Dedifferentiated amniotic fluid mesenchymal stem cell (primary cell): ENCODE data around the gene PRICKLE1.

Source experiments
- DNase-seq: peaks from one replicate; pipeline ENCODE4 v3.0.0-alpha.2; 2016; ENCODE audit errors: extremely low spot score

The PRICKLE1 gene

DNA sequence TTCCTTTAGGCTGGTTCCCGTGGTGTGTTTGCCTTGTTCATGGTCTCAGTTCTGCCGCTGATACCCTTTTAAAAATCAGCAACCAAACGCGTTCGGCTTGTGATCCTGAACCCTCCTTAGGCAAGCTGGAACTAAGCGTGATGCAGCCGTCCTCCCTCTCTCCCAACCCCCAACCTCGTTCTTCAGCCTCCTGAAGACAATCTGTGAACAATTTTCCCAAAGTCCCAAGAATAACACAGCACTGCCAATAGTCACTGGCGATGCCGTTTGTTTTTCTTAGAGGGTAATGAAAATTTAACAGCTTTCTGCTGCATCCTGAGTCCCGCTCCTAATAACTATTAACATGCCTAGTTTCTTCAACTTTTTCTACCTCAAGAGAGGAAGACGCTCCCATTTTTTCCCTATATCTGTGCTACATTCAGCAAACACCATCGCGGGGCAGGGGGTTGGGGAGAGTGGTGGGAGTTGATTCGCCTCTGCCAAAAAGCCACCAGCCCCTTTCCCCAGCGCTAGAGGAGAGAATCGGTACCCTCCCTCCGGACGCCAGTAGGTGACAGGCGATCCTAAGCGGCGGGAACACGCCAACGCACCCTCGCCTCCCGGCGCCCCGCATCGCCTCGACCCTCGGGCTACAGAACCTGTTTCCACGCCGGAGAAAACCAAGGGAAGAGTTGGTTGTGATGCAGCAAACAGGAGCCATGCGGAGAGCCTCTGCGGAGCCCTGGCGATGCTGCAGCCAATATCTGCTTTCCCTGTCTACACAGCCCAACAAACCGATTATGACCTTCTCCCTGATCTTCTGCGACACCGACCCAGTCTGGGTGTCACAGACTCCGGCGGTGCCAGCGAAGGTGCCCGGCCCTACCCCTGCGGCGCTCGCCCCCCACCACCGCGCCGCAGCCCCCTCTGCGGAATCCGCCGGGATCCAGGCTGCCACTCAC lies 752 bp downstream of the PRICKLE1 start:
- DNase-seq, result no peak

DNA sequence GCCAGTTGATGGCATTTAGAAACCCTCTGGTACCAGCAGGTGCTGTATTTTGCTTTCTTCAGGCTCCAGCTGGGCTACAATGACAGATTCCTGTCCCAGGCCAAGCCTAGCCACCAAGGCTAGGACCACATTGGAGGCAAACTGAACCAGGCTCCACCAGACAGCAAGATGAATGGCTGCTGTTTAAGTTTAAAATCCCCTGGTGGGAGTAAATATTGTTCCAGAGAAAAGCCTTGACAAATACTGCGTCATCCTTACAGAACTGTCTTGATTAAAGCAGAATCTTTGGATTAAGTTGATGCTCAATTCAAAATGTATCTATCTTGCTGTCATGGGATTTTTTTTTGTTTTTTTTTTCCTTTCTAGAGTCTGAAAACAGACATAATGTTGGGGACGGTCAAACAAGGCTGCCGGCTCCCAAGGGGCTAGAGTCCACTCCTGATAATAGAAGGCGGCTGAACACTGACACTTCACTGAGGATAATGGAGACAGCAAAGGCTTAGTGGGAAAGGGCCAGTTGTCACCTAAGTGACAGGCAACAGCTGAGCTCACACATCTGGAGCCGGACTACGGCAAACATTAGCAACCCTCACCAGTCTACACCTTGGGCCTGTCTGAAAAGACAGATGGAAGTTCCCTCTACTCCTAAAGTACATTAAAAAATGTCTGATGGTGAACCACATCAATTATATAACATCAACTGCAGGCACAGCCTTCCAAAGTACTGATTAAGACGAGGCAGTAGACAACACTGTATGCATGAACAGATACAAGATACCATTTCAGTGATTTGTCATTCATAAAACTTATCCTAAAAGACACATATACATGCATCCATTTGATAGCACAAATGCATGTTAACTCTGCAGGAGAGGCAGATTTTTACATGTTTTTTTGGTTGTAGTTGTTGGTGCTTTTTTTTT lies 1.7 kb downstream of the PRICKLE1 start:
- DNase-seq, result no peak

DNA sequence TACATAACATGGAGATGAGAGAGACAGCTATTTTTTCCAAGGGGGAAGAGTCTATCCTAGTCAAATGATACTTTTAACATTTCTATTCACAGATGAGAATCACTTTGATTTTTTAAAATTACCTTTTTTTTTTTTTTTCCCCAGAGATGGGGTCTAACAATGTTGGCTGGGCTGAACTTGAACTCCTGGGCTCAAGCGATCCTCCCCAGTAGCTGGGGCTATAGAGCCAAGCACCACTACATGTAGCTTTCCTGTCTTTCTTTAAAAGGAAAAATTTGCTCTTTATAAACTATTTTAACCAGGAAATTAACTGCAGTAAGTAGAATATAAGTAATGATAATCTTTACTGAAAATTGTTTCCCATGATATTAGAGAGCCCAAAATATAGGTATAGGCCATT lies 3.3 kb downstream of the PRICKLE1 start:
- no peak for DNase-seq

DNA sequence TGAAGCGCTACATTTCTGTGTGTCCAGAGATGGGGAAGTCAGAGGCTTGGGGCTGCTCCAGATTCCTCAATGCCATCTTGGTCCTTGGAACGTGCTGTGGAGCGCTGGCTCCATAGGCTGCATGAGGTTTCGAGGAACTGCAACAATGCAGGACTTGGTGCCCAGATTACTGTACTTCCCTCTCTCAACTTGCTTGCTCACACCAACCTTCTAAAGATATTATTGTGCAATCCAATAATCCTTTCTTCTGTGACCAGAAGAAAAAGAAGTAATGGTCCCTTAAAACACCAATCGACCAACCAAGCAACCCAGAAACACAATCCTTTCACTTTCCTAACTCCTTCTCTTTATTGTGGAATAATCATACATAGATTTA lies 3.7 kb downstream of the PRICKLE1 start:
- no peak for DNase-seq

DNA sequence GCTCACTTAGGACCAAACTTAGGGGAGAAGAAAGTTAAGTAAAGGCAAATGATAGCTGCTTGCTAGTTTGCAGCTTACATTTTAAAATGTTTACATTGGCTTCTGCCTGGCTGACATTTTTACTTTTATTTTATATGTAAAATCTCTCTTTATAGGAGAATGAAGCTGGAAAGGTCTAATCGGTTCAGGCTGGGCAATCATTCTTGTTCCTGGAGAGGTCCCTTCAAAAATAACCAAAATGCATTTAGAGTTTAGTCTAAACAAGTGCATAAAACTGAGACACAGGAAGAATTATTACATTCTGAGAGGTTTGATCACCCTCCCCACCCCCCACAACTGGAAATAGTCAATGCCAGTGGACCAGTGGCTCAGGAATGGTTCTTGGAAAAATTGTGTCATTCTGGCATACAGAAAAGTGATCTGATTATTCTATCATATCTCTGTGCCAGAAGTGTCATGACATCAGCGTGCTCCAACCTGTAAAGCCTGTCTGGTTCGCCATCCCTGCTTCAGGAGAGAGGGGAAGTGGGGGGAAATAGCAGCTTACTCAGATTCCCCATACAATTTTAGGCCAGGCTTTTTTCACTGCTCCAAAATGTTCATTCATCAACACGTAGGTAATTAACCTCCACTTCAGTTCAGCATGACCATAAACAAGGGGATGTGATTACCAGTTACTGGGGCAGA lies 4.2 kb downstream of the PRICKLE1 start:
- DNase-seq, result no peak

DNA sequence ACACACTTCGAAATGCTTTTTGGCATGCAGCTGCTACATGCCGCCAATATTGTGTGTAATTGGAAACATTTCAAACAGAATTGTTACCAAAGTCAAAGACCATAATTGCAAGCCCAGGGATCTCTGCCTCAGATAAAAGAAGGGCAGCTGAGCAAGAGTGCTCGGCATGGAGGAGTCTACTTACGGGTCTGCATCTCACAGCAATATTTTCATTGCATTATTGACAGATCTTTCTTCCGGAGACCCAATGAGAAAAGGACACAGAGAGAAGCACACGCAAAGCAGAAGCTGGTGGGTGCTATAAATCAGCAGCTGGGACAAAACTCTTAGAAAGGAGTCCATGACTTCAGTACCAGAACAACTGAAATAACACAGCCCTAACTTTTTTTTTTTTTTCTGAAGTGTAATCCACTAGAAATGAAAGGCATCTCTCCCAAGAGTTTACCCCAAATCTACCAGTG lies 4.9 kb downstream of the PRICKLE1 start:
- no peak for DNase-seq

DNA sequence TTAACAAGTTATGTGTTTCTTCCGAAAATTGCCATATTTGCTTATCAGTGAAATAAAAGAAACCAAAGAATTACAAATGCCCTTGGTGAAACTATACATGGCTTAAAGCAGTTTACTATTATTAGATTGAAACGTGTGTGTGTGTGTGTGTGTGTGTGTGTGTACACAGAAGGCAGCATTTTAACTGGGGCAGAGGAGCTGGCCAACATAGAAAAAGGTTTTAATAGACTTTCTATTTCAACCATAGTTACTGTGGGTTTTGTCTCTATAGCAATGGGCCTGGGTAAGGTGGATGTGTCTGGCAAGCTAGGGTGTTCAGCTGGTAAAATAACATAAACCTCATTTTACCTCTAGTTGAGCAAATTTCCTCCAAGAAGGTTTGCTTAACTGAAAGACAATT lies 6.5 kb downstream of the PRICKLE1 start:
- DNase-seq, result no peak

DNA sequence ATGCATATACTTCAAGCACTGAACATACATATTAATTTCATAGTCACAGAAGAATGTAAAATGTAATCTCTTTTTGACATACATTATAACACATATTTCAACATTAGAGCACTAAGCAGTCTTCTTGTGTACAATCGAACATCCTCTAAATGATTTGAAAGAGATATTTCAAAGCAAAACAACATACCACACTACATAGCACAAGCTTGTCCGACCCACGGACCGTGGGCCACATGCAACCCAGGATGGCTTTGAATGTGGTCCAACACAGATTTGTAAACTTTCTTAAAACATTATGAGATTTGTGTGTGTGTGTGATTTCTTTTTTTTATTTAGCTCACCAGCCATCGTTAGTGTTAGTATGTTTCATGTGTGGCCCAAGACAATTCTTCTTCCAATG lies 7.0 kb downstream of the PRICKLE1 start:
- DNase-seq, result no peak

DNA sequence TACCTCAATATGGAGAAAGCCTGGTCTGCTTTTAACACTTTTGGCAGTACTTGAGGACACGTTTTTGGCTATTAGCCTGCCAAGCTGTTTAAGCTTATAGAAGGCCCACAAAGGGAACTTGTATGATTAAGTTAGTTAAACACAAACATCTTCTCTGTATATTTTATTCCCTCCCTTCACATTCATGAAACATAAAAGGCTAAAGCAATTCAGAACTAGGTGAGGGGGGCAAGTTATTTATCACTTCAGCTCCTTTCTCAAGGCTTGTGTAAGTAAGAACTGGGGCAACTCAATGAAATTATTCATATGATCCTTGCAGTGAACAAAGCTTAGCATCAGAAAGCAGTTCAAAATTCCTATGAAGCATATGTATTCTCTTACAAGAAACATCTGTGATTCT lies 7.5 kb downstream of the PRICKLE1 start:
- DNase-seq, result no peak

DNA sequence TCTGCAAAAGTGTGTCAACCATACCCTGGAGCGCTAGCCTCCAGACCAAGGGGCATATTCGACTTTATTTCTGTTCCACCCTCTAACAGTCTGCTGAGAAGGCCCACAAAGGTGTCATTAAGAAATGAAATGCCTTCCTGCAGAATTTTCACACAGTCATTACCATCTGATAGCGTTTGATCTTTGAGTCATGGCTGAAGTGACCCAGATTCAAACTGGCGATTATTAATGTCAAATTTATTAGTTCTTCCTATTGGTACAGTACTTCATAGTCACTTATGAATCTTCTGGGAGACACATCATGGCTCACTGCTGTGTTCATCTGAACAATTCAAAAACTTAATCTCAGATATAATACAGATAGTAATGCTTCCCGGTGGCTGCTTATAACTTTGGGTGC lies 13.2 kb downstream of the PRICKLE1 start:
- DNase-seq, result no peak

DNA sequence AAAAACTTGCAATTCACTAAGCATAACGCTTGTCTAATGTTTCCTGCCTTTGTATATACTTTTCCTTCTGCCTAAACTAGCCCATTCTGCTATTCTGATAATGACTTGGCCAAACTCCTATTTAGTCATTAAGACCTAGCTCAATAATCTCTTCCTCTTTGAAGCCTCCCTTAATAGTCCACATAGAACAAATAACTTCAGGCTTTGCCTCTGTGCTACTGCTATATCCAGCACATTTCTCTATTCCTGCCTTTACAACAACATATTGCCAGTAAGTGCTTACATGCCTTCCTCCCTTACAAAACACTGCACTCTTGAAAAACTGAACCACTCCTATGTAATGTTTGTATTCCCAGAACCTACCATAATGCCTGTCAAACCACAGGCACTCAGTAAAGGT lies 13.8 kb downstream of the PRICKLE1 start:
- no peak for DNase-seq

DNA sequence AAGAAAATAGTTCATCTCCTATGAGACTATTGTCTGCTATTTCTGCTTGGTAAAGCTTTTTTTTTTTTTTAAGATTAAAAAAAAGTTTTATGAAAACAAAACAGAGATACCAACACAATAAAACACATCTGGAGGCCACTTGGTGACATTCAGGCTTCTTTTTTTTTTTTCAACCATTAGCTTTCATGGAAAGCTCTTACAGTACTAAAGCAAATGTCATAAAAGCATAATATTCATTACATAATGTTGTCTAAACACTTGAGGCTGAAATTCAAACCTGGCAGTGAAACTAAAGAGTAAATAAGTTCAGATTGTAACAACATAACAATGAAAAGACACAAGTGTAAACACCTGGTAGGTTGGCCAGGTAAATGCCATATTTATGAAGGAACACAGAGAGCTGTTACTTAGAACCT lies 14.7 kb downstream of the PRICKLE1 start:
- DNase-seq, result no peak

DNA sequence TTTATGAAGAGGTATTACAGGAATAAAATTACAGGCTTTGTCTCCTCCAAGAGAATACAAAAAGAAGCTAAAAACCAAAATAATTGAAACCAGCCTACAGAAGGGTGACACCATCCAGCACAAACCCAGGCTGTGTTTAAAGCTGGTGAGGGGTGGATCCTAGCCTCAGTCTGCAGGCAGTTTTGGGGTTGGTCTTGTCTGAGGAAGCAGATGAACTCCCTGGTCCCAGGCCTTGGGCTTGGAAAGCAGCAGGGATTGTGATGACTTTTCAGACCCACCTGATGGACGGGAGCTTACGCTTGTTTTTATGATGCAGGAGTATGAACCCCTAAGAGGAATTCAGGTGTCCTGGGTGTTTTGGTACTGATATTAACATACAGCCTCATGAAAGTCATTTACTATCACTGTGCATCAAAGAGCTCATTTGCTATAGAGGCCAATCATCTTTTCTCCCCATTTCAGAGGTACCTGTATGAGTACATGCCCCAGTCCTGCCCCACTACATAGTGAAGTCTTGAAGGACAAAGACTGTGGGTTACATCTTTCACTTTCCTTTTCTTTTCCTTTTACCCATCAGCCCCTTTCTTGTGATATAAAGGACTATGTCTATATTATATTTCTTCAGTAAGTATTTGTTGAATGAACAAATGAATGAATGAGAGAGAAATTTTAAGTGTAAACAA lies 18.1 kb downstream of the PRICKLE1 start:
- no peak for DNase-seq

DNA sequence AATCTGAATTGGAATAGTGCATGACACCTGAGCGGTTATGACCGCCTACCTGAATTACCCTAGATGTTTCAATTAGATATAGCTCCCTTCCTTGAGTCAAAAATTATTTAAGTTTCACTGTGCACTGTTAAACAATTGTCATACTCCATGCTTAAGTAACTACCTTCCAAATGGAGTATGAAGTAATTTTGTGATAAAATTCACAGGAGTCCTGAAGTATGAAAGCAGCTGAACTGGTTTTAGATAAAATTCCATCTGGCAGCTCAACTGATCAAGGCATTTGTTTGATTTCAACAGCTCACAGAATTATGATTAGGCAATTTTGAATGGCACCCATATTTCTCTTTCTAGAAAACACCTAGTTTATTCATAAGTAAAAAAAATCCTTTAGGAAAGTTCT lies 19.5 kb downstream of the PRICKLE1 start:
- DNase-seq, result no peak

DNA sequence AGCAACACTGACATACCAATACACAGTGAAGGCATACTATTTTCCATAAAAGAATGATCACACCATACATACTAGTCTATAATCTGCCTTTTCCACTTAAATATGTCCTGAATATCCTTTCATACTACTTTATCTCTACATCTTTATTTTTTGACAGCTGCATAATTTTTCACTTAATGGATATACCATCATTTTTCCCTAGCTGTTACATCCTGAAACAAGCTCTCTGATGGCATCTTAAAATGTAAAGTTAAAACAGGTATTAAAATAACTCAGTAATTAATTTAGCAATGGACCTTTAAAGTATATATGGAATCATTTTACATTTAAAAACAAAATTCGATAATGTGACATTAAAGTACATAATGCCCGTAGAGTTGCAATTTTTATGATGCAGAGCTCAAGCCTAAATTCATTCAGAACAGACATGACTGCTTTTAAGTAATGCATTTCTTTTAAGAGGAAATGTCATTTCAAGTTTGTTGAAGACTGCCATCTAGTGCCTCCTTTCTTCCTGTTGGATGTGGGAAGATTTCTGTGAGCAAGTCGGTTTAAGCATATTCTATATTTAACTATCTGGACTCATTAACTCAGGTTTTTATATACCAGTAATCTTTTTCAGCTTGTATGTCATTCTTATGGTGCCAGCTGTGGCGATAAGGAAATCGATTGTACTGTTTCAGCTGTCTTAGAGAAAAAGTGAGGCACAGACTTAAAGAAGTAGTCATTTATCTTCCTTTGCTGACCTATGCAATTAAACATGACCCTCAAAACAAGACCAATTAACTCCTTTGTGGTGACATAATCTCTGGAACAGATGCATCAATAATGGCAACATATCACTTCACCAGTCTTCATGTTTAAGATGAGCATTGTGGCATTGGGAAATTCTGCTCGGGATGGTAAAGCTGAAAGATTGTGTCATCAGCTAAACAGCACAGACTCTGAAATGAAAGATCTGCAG lies 20.3 kb downstream of the PRICKLE1 start:
- peak; percentile 85 for DNase-seq

DNA sequence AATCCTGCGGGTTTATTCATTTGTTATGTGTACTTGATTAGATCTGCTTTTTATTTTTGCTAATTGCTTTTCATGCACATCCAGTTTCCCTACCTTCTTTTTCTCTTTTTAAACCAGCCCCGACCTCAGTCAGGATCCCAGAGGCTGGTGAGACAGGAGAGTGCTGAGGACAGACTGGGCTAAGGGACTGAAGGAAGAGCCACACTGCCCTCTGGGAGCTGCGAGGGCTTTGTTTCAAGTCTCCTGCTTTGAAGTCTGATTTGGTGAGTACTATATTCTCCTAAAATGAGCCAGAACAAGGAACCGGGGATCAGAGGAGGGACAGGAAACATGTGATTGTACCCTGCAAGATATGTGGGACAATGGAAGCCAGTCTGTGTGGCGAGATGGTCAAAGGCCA lies 23.9 kb downstream of the PRICKLE1 start:
- DNase-seq, result no peak

DNA sequence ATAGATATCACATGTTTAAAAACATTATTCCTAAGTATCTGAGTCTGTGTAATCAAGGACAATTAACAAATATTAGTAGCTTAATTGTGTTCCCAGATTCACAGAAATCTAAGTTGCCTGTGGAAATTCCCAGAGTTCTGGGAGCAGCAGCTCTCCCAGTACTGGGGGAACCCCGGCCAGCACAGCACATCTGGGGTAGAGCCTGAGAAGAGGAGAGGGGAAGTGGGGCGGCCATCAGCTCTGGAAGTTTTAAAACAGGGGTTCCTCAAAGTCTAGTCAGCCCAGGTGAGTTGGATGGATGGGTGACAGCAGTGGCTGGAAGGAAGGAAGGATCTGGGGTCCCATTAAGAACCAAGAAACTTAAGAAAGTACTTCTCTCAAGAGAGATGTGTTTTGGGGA lies 24.6 kb downstream of the PRICKLE1 start:
- no peak for DNase-seq

DNA sequence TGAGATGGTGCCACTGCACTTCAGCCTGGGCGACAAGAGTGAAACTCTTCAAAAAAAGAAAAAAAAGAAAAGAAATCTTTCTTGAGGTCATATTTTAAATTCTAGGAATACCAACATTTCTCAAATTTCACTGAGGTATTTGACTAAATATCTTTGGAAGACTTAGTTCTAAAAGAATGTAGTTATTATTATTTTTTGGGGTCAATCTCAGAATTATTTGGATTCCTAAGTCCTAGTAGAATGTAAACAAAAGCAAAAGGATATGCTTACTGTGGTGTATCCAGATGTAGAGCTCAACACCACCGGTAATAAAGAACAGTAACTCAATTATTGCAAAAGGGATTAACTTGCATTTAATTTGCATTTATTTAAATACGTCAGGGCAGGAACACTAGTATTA lies 25.0 kb downstream of the PRICKLE1 start:
- peak; percentile 74 for DNase-seq

DNA sequence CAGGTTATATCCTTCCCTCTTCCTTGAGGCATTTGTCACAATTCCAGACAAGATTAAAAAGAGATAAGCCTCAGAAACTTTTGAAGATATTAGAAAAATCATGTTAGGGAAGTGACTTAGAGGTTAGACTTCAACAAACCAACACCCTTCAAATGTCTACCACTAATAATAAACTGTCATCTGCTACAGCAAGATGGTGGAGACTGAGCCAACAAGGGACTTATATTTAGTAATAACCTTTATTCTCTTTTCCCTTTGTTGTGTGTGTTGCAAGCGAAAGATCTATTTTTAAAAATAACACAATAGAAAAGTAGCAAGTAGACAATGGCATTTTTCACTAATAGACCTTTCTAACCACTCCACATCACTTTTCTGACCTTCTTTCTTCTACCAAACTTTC lies 28.6 kb downstream of the PRICKLE1 start:
- no peak for DNase-seq

DNA sequence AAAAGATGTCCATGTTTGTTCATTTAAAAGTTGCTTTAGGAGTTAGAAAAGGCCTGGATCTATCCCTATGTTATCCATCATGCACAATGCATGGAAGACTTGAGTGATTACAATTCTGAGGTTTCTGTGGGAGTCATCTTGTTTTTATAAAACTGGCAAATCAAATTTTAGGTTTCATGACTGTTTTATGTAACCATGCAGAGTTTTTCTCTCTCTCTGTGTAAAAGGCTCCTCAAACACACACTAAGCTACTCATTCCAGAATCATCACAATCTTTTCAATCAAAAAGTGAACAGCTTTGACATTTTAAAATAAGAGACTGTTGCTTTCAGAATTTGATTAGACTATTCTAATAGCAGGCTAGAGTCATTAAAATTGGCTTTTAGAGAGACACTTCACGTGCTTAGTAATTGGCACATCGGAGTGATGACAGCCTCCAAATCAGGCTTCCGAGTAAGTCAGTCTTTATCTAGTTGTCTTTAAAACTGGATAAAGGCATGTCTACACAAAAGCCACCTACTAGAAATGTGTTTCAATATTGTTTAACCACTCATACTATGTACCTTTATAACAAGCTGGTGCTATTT lies 31.9 kb downstream of the PRICKLE1 start:
- DNase-seq, result no peak
